Hepatocyte (in vitro differentiated cells): ENCODE measurements around the gene COG2.

Experiments used
- EZH2 ChIP-seq: fragments of 200-600 bp; sonication (generic); IDR thresholded peaks from 2 replicates; pipeline ENCODE4 v1.6.1; 2016; ENCODE audit warnings: antibody characterized with exemption, mild to moderate bottlenecking, borderline replicate concordance
- EZH2phosphoT487 ChIP-seq: fragments of 200-600 bp; sonication (generic); IDR thresholded peaks from one replicate; pipeline ENCODE4 v1.6.1; 2018; ENCODE audit warnings: antibody characterized with exemption, mild to moderate bottlenecking, low read depth, moderate library complexity; ENCODE audit not compliant: unreplicated experiment, severe bottlenecking
- TF ChIP-seq, protein P1 (sequence below): fragments of 200-600 bp; sonication (generic); IDR thresholded peaks from 2 replicates; pipeline ENCODE4 v1.5.1; 2016; ENCODE audit warnings: antibody characterized with exemption, mild to moderate bottlenecking; ENCODE audit not compliant: poor library complexity

DNA sequence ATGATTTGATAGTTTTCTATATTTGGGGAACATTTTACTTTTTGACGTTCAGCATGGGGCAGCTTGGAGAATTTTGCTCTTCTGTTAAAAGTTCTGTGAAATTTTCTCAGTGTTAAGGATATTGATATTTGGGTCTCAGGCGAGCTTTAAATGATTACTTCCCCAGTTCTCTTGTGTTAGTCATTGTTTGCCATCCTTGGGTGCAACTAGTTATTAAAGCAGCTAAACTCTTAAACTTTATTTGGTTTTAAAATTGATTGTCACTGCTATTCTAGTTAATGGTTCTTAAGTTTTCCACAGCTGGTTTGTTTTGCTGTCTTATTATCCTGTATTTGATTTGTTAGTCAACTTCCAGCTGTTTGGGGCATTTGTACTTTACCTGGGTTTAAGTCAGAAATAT is 9.0 kb downstream of the COG2 start:
- TF ChIP-seq EZH2phosphoT487 (no peak), EZH2 (no peak)
- TF ChIP-seq, protein P1, sequence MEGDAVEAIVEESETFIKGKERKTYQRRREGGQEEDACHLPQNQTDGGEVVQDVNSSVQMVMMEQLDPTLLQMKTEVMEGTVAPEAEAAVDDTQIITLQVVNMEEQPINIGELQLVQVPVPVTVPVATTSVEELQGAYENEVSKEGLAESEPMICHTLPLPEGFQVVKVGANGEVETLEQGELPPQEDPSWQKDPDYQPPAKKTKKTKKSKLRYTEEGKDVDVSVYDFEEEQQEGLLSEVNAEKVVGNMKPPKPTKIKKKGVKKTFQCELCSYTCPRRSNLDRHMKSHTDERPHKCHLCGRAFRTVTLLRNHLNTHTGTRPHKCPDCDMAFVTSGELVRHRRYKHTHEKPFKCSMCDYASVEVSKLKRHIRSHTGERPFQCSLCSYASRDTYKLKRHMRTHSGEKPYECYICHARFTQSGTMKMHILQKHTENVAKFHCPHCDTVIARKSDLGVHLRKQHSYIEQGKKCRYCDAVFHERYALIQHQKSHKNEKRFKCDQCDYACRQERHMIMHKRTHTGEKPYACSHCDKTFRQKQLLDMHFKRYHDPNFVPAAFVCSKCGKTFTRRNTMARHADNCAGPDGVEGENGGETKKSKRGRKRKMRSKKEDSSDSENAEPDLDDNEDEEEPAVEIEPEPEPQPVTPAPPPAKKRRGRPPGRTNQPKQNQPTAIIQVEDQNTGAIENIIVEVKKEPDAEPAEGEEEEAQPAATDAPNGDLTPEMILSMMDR, result no peak
